Measurements from ENCODE around the gene SPOCK1.

The SPOCK1 gene

GRCh38 chr5:137155261-137156000, 343.7 kb downstream of the SPOCK1 start:
- no peak for DNase-seq (ENCODE audit: low read depth, low spot score)

- no peak for DNase-seq (ENCODE audit: low read depth, low spot score)
Measured at GRCh38 chr5:137152616-137153015, 346.5 kb downstream of the SPOCK1 start.

GRCh38 chr5:137148655-137149054, 350.5 kb downstream of the SPOCK1 start:
- no peak for DNase-seq (ENCODE audit: low read depth, low spot score)

GRCh38 chr5:137148159-137148558, 351.0 kb downstream of the SPOCK1 start:
- no peak for DNase-seq (ENCODE audit: low read depth, low spot score)

- no peak for DNase-seq (ENCODE audit: low read depth, low spot score)
Measured at GRCh38 chr5:137147346-137147745, 351.8 kb downstream of the SPOCK1 start.

- DNase-seq (ENCODE audit: low read depth, low spot score): no peak
Measured at GRCh38 chr5:137146402-137146890, 352.7 kb downstream of the SPOCK1 start.

GRCh38 chr5:137145721-137146120, 353.4 kb downstream of the SPOCK1 start:
- no peak for DNase-seq (ENCODE audit: low read depth, low spot score)

GRCh38 chr5:137144656-137145055, 354.5 kb downstream of the SPOCK1 start:
- no peak for DNase-seq (ENCODE audit: low read depth, low spot score)

GRCh38 chr5:137142764-137143605, 356.1 kb downstream of the SPOCK1 start:
- no peak for DNase-seq (ENCODE audit: low read depth, low spot score)

GRCh38 chr5:137142346-137142745, 356.8 kb downstream of the SPOCK1 start:
- no peak for DNase-seq (ENCODE audit: low read depth, low spot score)

GRCh38 chr5:137141779-137142178, 357.3 kb downstream of the SPOCK1 start:
- no peak for DNase-seq (ENCODE audit: low read depth, low spot score)

GRCh38 chr5:137136991-137137632, 362.0 kb downstream of the SPOCK1 start:
- no peak for DNase-seq (ENCODE audit: low read depth, low spot score)

- DNase-seq (ENCODE audit: low read depth, low spot score): no peak
Measured at GRCh38 chr5:137134920-137135532, 364.1 kb downstream of the SPOCK1 start.

GRCh38 chr5:137129886-137130680, 369.0 kb downstream of the SPOCK1 start:
- DNase-seq (ENCODE audit: low read depth, low spot score): no peak

GRCh38 chr5:137128012-137128411, 371.1 kb downstream of the SPOCK1 start:
- no peak for DNase-seq (ENCODE audit: low read depth, low spot score)

GRCh38 chr5:137126829-137127228, 372.3 kb downstream of the SPOCK1 start:
- no peak for DNase-seq (ENCODE audit: low read depth, low spot score)

- DNase-seq (ENCODE audit: low read depth, low spot score): no peak
Measured at GRCh38 chr5:137122558-137122957, 376.6 kb downstream of the SPOCK1 start.

- no peak for DNase-seq (ENCODE audit: low read depth, low spot score)
Measured at GRCh38 chr5:137122075-137122474, 377.1 kb downstream of the SPOCK1 start.

GRCh38 chr5:137119321-137119720, 379.8 kb downstream of the SPOCK1 start:
- no peak for DNase-seq (ENCODE audit: low read depth, low spot score)

- no peak for DNase-seq (ENCODE audit: low read depth, low spot score)
Measured at GRCh38 chr5:137118629-137119028, 380.5 kb downstream of the SPOCK1 start.

GRCh38 chr5:137115152-137115551, 384.0 kb downstream of the SPOCK1 start:
- DNase-seq (ENCODE audit: low read depth, low spot score): no peak
